BLaER1 (cell line): Measurements from ENCODE around the gene CFAP99.
"Not testable (repeated sequence)": the region's sequence is repeated elsewhere in the genome, so short reads cannot be mapped to it uniquely, and the experiment has no call there.

ENCODE experiments used
- H3K27ac ChIP-seq: shearing (Covaris generic); formaldehyde crosslinking; 2 replicates; pipeline ENCODE4 v1.8.1; 2022
- H3K27me3 ChIP-seq: shearing (Covaris generic); formaldehyde crosslinking; 2 replicates; pipeline ENCODE4 v1.8.1; 2022
- H3K36me3 ChIP-seq: shearing (Covaris generic); formaldehyde crosslinking; 2 replicates; pipeline ENCODE4 v1.8.1; 2022
- H3K4me1 ChIP-seq: shearing (Covaris generic); formaldehyde crosslinking; 2 replicates; pipeline ENCODE4 v1.8.1; 2022
- H3K4me2 ChIP-seq: shearing (Covaris generic); formaldehyde crosslinking; 2 replicates; pipeline ENCODE4 v1.8.1; 2022
- H3K4me3 ChIP-seq: shearing (Covaris generic); formaldehyde crosslinking; 2 replicates; pipeline ENCODE4 v1.8.1; 2022
- H3K9ac ChIP-seq: shearing (Covaris generic); formaldehyde crosslinking; 2 replicates; pipeline ENCODE4 v1.8.1; 2022
- H3K9me3 ChIP-seq: shearing (Covaris generic); formaldehyde crosslinking; 2 replicates; pipeline ENCODE4 v1.8.1; 2022
- H4K20me1 ChIP-seq: shearing (Covaris generic); formaldehyde crosslinking; 2 replicates; pipeline ENCODE4 v1.8.1; 2022
- Cebpa-rat ChIP-seq: shearing (Covaris generic); IDR thresholded peaks from 2 replicates; pipeline ENCODE4 v1.8.1; 2022

CFAP99 gene

DNA sequence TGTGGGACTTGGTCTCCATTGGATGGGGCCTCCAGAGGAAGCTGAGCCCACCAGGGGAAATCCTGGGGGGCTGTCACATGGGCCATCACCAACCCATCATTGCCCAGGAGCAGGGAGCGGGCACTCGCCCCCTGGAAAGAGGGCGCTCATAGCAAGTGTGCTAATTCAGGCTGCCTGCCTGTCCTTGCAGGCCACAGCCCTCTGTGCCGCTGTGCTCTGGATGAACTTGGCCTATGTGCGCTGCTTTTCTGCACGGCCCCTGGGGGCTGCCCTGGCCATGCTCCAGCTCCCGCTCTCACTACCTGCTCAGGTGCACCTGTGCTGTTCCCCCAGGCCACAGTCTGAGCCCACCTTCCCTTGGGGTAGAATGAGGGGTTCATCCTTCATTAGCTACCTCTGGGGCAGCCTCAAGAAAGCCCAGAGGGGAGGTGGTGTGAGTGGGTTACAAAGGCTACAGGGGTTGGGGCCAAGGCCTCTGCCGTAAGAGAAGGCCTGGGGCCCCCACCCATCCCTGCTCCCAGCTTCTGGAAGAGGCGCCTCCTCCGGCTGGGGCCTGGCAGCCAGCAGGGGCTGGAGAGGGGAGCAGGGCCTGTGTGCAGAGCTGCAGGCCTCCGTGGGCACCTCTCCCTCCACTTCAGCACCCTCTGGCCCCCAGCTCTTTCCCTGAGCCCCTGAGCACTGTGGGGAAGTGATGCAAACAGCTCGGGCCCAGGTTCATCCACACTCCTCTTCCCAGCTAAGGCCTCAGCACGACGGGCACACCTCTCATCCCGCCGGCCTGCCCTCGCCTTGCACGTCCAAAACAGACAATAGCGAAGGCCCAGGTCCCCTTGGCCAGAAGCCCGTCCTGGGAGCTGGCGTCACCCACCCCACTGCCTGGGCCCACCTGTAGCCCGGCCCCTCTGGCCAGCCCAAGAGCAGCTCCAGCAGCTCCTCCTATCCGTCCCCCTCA lies 8.9 kb downstream of the CFAP99 start:
- Histone ChIP-seq H3K27me3 (no peaks in the 10 kb centered on the region), H3K9ac (no peak overlapping the region), H3K4me2 (peak overlapping the region; percentile 78), H3K9me3 (no peaks in the 10 kb centered on the region), H3K4me1 (peaks cover 22% of the 10 kb centered on the region), H3K4me3 (no peak overlapping the region), H3K36me3 (no peaks in the 10 kb centered on the region), H3K27ac (no peak overlapping the region), H4K20me1 (0 out of 2 replicates have a peak, but pooled peaks cover 10% of the 10 kb centered on the region)
- TF ChIP-seq Cebpa-rat, result no peak

GRCh38 chr4:2428496-2429213 lies 9.9 kb downstream of the CFAP99 start:
- H3K27me3 ChIP-seq, result no peaks in the 10 kb centered on the region
- H3K4me2 ChIP-seq, result peak overlapping the region; percentile 78
- 0 out of 2 replicates have a peak, but pooled peaks cover 10% of the 10 kb centered on the region for H4K20me1 ChIP-seq
- peaks cover 22% of the 10 kb centered on the region for H3K4me1 ChIP-seq
- no peak overlapping the region for H3K27ac ChIP-seq
- no peak overlapping the region for H3K9ac ChIP-seq
- no peaks in the 10 kb centered on the region for H3K9me3 ChIP-seq
- no peaks in the 10 kb centered on the region for H3K36me3 ChIP-seq
- TF ChIP-seq Cebpa-rat, result no peak
- no peak overlapping the region for H3K4me3 ChIP-seq

- H3K36me3 ChIP-seq, H3K9me3 ChIP-seq, H3K27ac ChIP-seq, H3K4me2 ChIP-seq, H3K4me3 ChIP-seq, H3K9ac ChIP-seq, H4K20me1 ChIP-seq, H3K27me3 ChIP-seq: not testable (repeated sequence)
- peaks cover 28% of the 10 kb centered on the region for H3K4me1 ChIP-seq
- peak; percentile 96 for TF ChIP-seq Cebpa-rat
Observed at GRCh38 chr4:2429945-2430757, 11.4 kb downstream of the CFAP99 start.

GRCh38 chr4:2432004-2432403 lies 13.2 kb downstream of the CFAP99 start:
- TF ChIP-seq Cebpa-rat, result no peak
- H3K27me3 ChIP-seq, result no peaks in the 10 kb centered on the region
- H4K20me1 ChIP-seq, result 0 out of 2 replicates have a peak, but pooled peaks cover 10% of the 10 kb centered on the region
- H3K9ac ChIP-seq, result no peak overlapping the region
- H3K9me3 ChIP-seq, result no peaks in the 10 kb centered on the region
- no peak overlapping the region for H3K4me2 ChIP-seq
- no peak overlapping the region for H3K27ac ChIP-seq
- no peak overlapping the region for H3K4me3 ChIP-seq
- H3K36me3 ChIP-seq, result no peaks in the 10 kb centered on the region
- peaks cover 21% of the 10 kb centered on the region for H3K4me1 ChIP-seq

DNA sequence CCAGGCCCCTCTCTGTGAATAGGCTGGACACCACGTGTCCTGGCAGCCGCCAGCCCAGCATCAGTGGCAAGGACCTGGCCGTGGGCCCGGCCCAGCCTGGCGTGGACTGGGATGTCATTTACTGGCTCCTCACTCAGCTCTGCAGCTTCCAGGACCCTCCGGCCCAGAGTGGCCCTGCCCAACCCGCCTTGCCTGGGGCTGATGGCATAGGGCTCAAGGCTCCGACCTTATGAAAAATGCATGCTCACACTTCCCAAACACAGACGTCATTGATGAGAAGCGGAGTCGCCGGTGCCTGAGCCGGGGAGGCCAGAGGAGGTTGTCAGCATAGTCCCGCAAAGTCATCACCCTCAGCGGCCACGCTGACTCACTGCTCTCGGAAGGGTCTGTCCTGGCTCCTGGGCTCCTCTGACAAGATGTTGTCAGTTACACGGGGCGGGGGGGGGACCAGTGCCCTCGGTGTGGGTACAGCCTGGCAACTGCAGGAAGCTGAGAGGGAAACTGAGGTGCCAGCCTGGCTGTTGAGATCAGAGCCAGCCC lies 14.3 kb downstream of the CFAP99 start:
- Histone ChIP-seq H3K9ac (no peak overlapping the region), H3K4me3 (no peak overlapping the region), H3K4me1 (peaks cover 12% of the 10 kb centered on the region), H3K36me3 (no peaks in the 10 kb centered on the region), H4K20me1 (0 out of 2 replicates have a peak, but pooled peaks cover 1% of the 10 kb centered on the region), H3K27ac (no peak overlapping the region), H3K27me3 (no peaks in the 10 kb centered on the region), H3K4me2 (no peak overlapping the region), H3K9me3 (no peaks in the 10 kb centered on the region)
- TF ChIP-seq Cebpa-rat, result no peak

- H3K9me3 ChIP-seq, result no peaks in the 10 kb centered on the region
- no peak overlapping the region for H3K4me2 ChIP-seq
- H4K20me1 ChIP-seq, result no peaks in the 10 kb centered on the region
- no peak overlapping the region for H3K4me3 ChIP-seq
- no peak for TF ChIP-seq Cebpa-rat
- H3K9ac ChIP-seq, result no peak overlapping the region
- H3K4me1 ChIP-seq, result peaks cover 6% of the 10 kb centered on the region; the same call in 1 of the 2 replicates
- H3K27me3 ChIP-seq, result no peaks in the 10 kb centered on the region
- H3K27ac ChIP-seq, result no peak overlapping the region
- no peaks in the 10 kb centered on the region for H3K36me3 ChIP-seq
Observed at GRCh38 chr4:2433609-2434350, 15.0 kb downstream of the CFAP99 start.

- Histone ChIP-seq H3K9me3 (no peaks in the 10 kb centered on the region), H3K27me3 (no peaks in the 10 kb centered on the region), H3K27ac (no peak overlapping the region), H3K4me2 (0 out of 2 replicates have a peak overlapping the region, but pooled peaks have one; percentile 5), H3K4me1 (peaks cover 6% of the 10 kb centered on the region; the same call in 1 of the 2 replicates), H3K36me3 (no peaks in the 10 kb centered on the region), H3K9ac (no peak overlapping the region), H3K4me3 (no peak overlapping the region), H4K20me1 (no peaks in the 10 kb centered on the region)
- no peak for TF ChIP-seq Cebpa-rat
Observed at GRCh38 chr4:2434420-2434819, 15.7 kb downstream of the CFAP99 start.

GRCh38 chr4:2436301-2436700 lies 17.5 kb downstream of the CFAP99 start:
- H3K9ac ChIP-seq, result no peak overlapping the region
- no peak for TF ChIP-seq Cebpa-rat
- H3K4me1 ChIP-seq, result peaks cover 6% of the 10 kb centered on the region; the same call in 1 of the 2 replicates
- H3K4me2 ChIP-seq, result no peak overlapping the region
- H3K9me3 ChIP-seq, result no peaks in the 10 kb centered on the region
- no peaks in the 10 kb centered on the region for H4K20me1 ChIP-seq
- H3K4me3 ChIP-seq, result no peak overlapping the region
- H3K36me3 ChIP-seq, result no peaks in the 10 kb centered on the region
- H3K27ac ChIP-seq, result no peak overlapping the region
- no peaks in the 10 kb centered on the region for H3K27me3 ChIP-seq
